ENCODE data around the gene CPTP.

CPTP gene

DNA sequence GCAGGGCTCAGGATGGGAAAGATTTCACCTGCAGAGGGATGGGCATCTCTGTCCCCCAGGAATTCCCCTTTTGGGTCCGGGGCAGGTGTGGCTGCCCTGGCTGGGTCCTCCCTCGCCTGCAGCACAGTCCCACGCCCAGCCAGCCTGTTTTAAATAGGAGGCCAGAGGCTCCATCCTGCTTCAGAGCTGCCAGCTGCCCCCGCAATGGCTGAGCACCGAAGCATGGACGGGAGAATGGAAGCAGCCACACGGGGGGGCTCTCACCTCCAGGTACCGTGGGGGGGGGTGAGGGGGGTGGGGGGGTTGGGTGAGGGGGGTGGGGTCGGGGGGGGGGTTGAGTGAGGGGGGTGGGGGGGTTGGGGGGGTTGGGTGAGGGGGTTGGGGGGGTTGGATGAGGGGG lies 40.8 kb upstream of the CPTP start:
- Histone ChIP-seq H3K4me3 (IDR thresholded peaks at IDR 0.05; ENCODE audit: insufficient read depth, low read depth, low read length) (no peak overlapping the region), H3K36me3 (ENCODE audit: insufficient read depth) (no peaks in the 10 kb centered on the region), H3K27me3 (ENCODE audit: insufficient read depth, low read depth) (peaks cover 35% of the 10 kb centered on the region)

GRCh38 chr1:1284221-1285101 lies 40.1 kb upstream of the CPTP start:
- Histone ChIP-seq H3K27ac (no peak overlapping the region), H3K79me2 (ENCODE audit: insufficient read depth, low read depth) (no peaks in the 10 kb centered on the region), H3K27me3 (ENCODE audit: insufficient read depth, low read depth) (peaks cover 35% of the 10 kb centered on the region), H3K4me2 (no peak overlapping the region), H2AFZ (ENCODE audit: low read depth) (no peak overlapping the region), H3K4me1 (ENCODE audit: low read depth, poor library complexity, severe bottlenecking) (peaks cover 3% of the 10 kb centered on the region), H3K4me3 (IDR thresholded peaks at IDR 0.05; ENCODE audit: insufficient read depth, low read depth, low read length) (no peak overlapping the region), H3K36me3 (ENCODE audit: insufficient read depth) (no peaks in the 10 kb centered on the region), H3K9ac (no peak overlapping the region), H4K20me1 (ENCODE audit: insufficient read depth) (no peaks in the 10 kb centered on the region)
- TF ChIP-seq, protein P1, sequence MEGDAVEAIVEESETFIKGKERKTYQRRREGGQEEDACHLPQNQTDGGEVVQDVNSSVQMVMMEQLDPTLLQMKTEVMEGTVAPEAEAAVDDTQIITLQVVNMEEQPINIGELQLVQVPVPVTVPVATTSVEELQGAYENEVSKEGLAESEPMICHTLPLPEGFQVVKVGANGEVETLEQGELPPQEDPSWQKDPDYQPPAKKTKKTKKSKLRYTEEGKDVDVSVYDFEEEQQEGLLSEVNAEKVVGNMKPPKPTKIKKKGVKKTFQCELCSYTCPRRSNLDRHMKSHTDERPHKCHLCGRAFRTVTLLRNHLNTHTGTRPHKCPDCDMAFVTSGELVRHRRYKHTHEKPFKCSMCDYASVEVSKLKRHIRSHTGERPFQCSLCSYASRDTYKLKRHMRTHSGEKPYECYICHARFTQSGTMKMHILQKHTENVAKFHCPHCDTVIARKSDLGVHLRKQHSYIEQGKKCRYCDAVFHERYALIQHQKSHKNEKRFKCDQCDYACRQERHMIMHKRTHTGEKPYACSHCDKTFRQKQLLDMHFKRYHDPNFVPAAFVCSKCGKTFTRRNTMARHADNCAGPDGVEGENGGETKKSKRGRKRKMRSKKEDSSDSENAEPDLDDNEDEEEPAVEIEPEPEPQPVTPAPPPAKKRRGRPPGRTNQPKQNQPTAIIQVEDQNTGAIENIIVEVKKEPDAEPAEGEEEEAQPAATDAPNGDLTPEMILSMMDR (conservative IDR thresholded peaks at IDR 0.05; ENCODE audit: low read depth, low read length) = no peak

More for the DNA sequence above, 40.8 kb upstream of the CPTP start:
- no peak overlapping the region for H2AFZ ChIP-seq (ENCODE audit: low read depth)
- H3K9ac ChIP-seq = no peak overlapping the region
- peaks cover 3% of the 10 kb centered on the region for H3K4me1 ChIP-seq (ENCODE audit: low read depth, poor library complexity, severe bottlenecking)
- H3K27ac ChIP-seq = no peak overlapping the region
- H4K20me1 ChIP-seq (ENCODE audit: insufficient read depth) = no peaks in the 10 kb centered on the region
- H3K79me2 ChIP-seq (ENCODE audit: insufficient read depth, low read depth) = no peaks in the 10 kb centered on the region
- H3K4me2 ChIP-seq = no peak overlapping the region
- TF ChIP-seq, protein P1 (conservative IDR thresholded peaks at IDR 0.05; ENCODE audit: low read depth, low read length) = no peak

- Histone ChIP-seq H3K79me2 (ENCODE audit: insufficient read depth, low read depth) (no peaks in the 10 kb centered on the region), H3K4me1 (ENCODE audit: low read depth, poor library complexity, severe bottlenecking) (peaks cover 5% of the 10 kb centered on the region), H2AFZ (ENCODE audit: low read depth) (no peak overlapping the region), H3K27ac (no peak overlapping the region), H4K20me1 (ENCODE audit: insufficient read depth) (no peaks in the 10 kb centered on the region), H3K27me3 (ENCODE audit: insufficient read depth, low read depth) (peaks cover 37% of the 10 kb centered on the region), H3K36me3 (ENCODE audit: insufficient read depth) (no peaks in the 10 kb centered on the region), H3K4me2 (no peak overlapping the region), H3K4me3 (IDR thresholded peaks at IDR 0.05; ENCODE audit: insufficient read depth, low read depth, low read length) (no peak overlapping the region), H3K9ac (no peak overlapping the region)
- TF ChIP-seq, protein P1 (conservative IDR thresholded peaks at IDR 0.05; ENCODE audit: low read depth, low read length) = no peak
Measured at GRCh38 chr1:1285102-1285571, 39.5 kb upstream of the CPTP start.

DNA sequence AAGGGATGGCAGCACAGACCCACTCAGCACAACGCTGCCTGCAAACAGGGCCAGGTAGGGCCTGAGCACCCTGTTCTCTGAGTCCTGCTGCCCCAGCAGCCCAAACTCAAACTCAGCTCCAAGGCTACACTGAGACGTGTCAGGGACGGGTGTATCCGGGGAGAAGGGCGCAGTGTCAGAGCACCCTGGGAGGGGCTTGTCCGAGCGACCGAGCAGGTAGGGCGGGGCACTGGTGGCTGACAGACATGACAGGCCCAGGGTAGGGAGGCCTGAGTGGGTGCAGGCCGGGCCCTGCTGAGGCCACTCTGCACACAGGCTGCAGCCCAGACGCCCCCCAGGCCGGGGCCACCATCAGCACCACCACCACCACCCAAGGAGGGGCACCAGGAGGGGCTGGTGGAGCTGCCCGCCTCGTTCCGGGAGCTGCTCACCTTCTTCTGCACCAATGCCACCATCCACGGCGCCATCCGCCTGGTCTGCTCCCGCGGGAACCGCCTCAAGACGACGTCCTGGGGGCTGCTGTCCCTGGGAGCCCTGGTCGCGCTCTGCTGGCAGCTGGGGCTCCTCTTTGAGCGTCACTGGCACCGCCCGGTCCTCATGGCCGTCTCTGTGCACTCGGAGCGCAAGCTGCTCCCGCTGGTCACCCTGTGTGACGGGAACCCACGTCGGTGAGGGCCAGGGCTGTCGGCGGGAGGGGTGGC lies 38.8 kb upstream of the CPTP start:
- no peak overlapping the region for H3K9ac ChIP-seq
- H3K27me3 ChIP-seq (ENCODE audit: insufficient read depth, low read depth) = peaks cover 43% of the 10 kb centered on the region
- H3K4me2 ChIP-seq = no peak overlapping the region
- TF ChIP-seq, protein P1 (conservative IDR thresholded peaks at IDR 0.05; ENCODE audit: low read depth, low read length) = no peak
- peaks cover 11% of the 10 kb centered on the region for H3K4me1 ChIP-seq (ENCODE audit: low read depth, poor library complexity, severe bottlenecking)
- no peak overlapping the region for H2AFZ ChIP-seq (ENCODE audit: low read depth)
- no peaks in the 10 kb centered on the region for H3K79me2 ChIP-seq (ENCODE audit: insufficient read depth, low read depth)
- H3K4me3 ChIP-seq (IDR thresholded peaks at IDR 0.05; ENCODE audit: insufficient read depth, low read depth, low read length) = no peak overlapping the region
- no peaks in the 10 kb centered on the region for H3K36me3 ChIP-seq (ENCODE audit: insufficient read depth)
- H4K20me1 ChIP-seq (ENCODE audit: insufficient read depth) = no peaks in the 10 kb centered on the region
- H3K27ac ChIP-seq = no peak overlapping the region

All from KMS-11 (cell line).